ENCODE results near the gene DLGAP1. TPM values are rescaled to one million over a fixed set of nuclear protein-coding genes. Genes with fewer than 3 reads are reported as not detected.

Gene DLGAP1
- total RNA-seq, 1 experiment from 2014 or later = 23.0 TPM

- ChIA-PET CTCF (no interaction called here), POLR2A (no interaction called here)
- no peak overlapping the region for H3K27ac Mint-ChIP-seq
- DNase-seq (ENCODE audit: low spot score) (no peak), ATAC-seq (no peak)
- H3K4me3 Mint-ChIP-seq = no peak overlapping the region
- TF ChIP-seq ZSCAN18 (CRISPR knock-in tag; IDR thresholded peaks at IDR 0.05) (no peak), PRDM15 (CRISPR knock-in tag; IDR thresholded peaks at IDR 0.05) (no peak), ZNF396 (CRISPR knock-in tag; IDR thresholded peaks at IDR 0.05; ENCODE audit: borderline replicate concordance) (no peak), ZNF317 (CRISPR knock-in tag; IDR thresholded peaks at IDR 0.05; ENCODE audit: borderline replicate concordance, low read depth) (no peak), EMX1 (CRISPR knock-in tag; IDR thresholded peaks at IDR 0.05) (no peak), NFYB (CRISPR knock-in tag; conservative IDR thresholded peaks at IDR 0.05; ENCODE audit: low read depth) (no peak), SMAD4 (CRISPR knock-in tag; IDR thresholded peaks at IDR 0.05) (no peak), IRF1 (CRISPR knock-in tag; IDR thresholded peaks at IDR 0.05) (no peak), NFE2L1 (CRISPR knock-in tag; IDR thresholded peaks at IDR 0.05) (no peak), TP53 (CRISPR knock-in tag; IDR thresholded peaks at IDR 0.05) (no peak), NR3C1 (CRISPR knock-in tag; conservative IDR thresholded peaks at IDR 0.05; ENCODE audit: low read depth) (no peak), MLX (CRISPR knock-in tag; IDR thresholded peaks at IDR 0.05) (no peak), STAT6 (CRISPR knock-in tag; conservative IDR thresholded peaks at IDR 0.05; ENCODE audit: low read depth) (no peak)
- no peaks in the 10 kb centered on the region for H3K9me3 Mint-ChIP-seq
- no peaks in the 10 kb centered on the region for H3K27me3 Mint-ChIP-seq (ENCODE audit: low read depth)
- H3K4me1 Mint-ChIP-seq = peaks cover 7% of the 10 kb centered on the region; the same call in 1 of the 2 replicates
- H3K36me3 Mint-ChIP-seq = no peaks in the 10 kb centered on the region
These were observed 566.0 kb downstream of the DLGAP1 start for GRCh38 chr18:3889121-3889520.

- no peaks in the 10 kb centered on the region for H3K36me3 Mint-ChIP-seq
- peaks cover 7% of the 10 kb centered on the region; the same call in 1 of the 2 replicates for H3K4me1 Mint-ChIP-seq
- H3K4me3 Mint-ChIP-seq = no peak overlapping the region
- H3K27ac Mint-ChIP-seq = no peak overlapping the region
- POLR2A ChIA-PET = no interaction called here
- no peak for DNase-seq (ENCODE audit: low spot score)
- no peaks in the 10 kb centered on the region for H3K9me3 Mint-ChIP-seq
- no peak for ATAC-seq
- CTCF ChIA-PET = interaction anchor here (1.1 to 1.7 kb wide), 3 partner anchors 16 to 115 kb away, joined by 3 to 6 read pairs (median 3); no protein-coding TSS in a partner anchor
- no peaks in the 10 kb centered on the region for H3K27me3 Mint-ChIP-seq (ENCODE audit: low read depth)
- TF ChIP-seq RORB (CRISPR knock-in tag; IDR thresholded peaks at IDR 0.05) (no peak), NR1H2 (CRISPR knock-in tag; IDR thresholded peaks at IDR 0.05) (no peak), ZNF512 (CRISPR knock-in tag; IDR thresholded peaks at IDR 0.05; ENCODE audit: borderline replicate concordance) (no peak), USF1 (CRISPR knock-in tag; IDR thresholded peaks at IDR 0.05) (no peak), SOX15 (CRISPR knock-in tag; IDR thresholded peaks at IDR 0.05) (no peak), RELA (CRISPR knock-in tag; IDR thresholded peaks at IDR 0.05; ENCODE audit: borderline replicate concordance) (no peak)
These were observed 568.4 kb downstream of the DLGAP1 start for GRCh38 chr18:3886575-3887322.

Measured in WTC11 (cell line).